Panc1 (cell line): ENCODE results near the gene AKAP12. TPM values are rescaled to one million over a fixed set of nuclear protein-coding genes. Genes with fewer than 3 reads are reported as not detected.
A peak's percentile ranks its signal among the peaks of the same experiment; 100 is the strongest.

Experiments used
- ATAC-seq: fragments of 200-7000 bp; cut with Tn5 transposase; 2 replicates; pipeline ENCODE4 v1.9.1; 2020; ENCODE audit warnings: mild to moderate bottlenecking, moderate library complexity
- BruUV-seq: library from RNA; stranded (reverse); fragments of 400-500 nt; replicated peaks from 2 replicates; lab custom pipeline; 2021; lab: Mats Ljungman, UMichigan
- CTCF ChIA-PET: fragments of 300-600 bp; sonication (Branson Sonifier 250); formaldehyde crosslinking; loops from one replicate; lab custom pipeline; 2022; ENCODE audit warnings: antibody characterized with exemption; lab: Charles Lee
- POLR2A ChIA-PET: fragments of 300-600 bp; sonication (Branson Sonifier 250); formaldehyde crosslinking; loops from one replicate; lab custom pipeline; 2022; ENCODE audit warnings: antibody characterized with exemption; lab: Charles Lee
- DNase-seq: peaks from one replicate; pipeline ENCODE4 v3.0.0-alpha.2; 2010; ENCODE audit warnings: low read depth, low spot score
- H3K27ac ChIP-seq: 2 replicates; pipeline ENCODE4 v1.5.1; 2011; ENCODE audit warnings: mild to moderate bottlenecking, low read length, inconsistent platforms
- H3K27me3 ChIP-seq: fragments of 200-500 bp; sonication (Bioruptor generic); 2 replicates; pipeline ENCODE4 v1.6.0; 2014; ENCODE audit warnings: low read length, inconsistent platforms; ENCODE audit not compliant: control insufficient read depth, insufficient read depth
- H3K36me3 ChIP-seq: fragments of 200-500 bp; sonication (Bioruptor generic); 2 replicates; pipeline ENCODE4 v1.5.1; 2014; ENCODE audit warnings: inconsistent platforms, mild to moderate bottlenecking, low read length, moderate library complexity; ENCODE audit not compliant: control insufficient read depth, insufficient read depth
- H3K4me1 ChIP-seq: 2 replicates; pipeline ENCODE4 v1.5.1; 2011; ENCODE audit warnings: inconsistent platforms, mild to moderate bottlenecking, low read length, moderate library complexity; ENCODE audit not compliant: control insufficient read depth, insufficient read depth
- H3K4me3 ChIP-seq, 2 experiments: 2 replicates each; pipeline ENCODE4 v1.5.1; 2011 to 2012; ENCODE audit warnings: low read depth in 2 of 2, low read length in 2 of 2, mild to moderate bottlenecking in 2 of 2, inconsistent platforms in 1 of 2, moderate library complexity in 1 of 2
- H3K9me3 ChIP-seq: fragments of 200-500 bp; sonication (Bioruptor generic); 2 replicates; pipeline ENCODE4 v1.5.1; 2014; ENCODE audit warnings: low read depth, mild to moderate bottlenecking, inconsistent platforms, low read length, moderate library complexity; ENCODE audit not compliant: control insufficient read depth, insufficient read depth
- CTCF ChIP-seq: fragments of 450-650 bp; IDR thresholded peaks from 2 replicates; pipeline ENCODE4 v1.5.1; 2017; ENCODE audit warnings: mild to moderate bottlenecking
- POLR2AphosphoS5 ChIP-seq: IDR thresholded peaks from 2 replicates; pipeline ENCODE4 v1.6.1; 2012; ENCODE audit warnings: mild to moderate bottlenecking, low read depth, low read length, moderate library complexity
- SIN3A ChIP-seq: IDR thresholded peaks from 2 replicates; pipeline ENCODE4 v1.6.1; 2012; ENCODE audit warnings: low read depth, mild to moderate bottlenecking, low read length, moderate library complexity, borderline replicate concordance; ENCODE audit not compliant: insufficient read depth
- TCF7L2 ChIP-seq: IDR thresholded peaks from 2 replicates; pipeline ENCODE4 v1.6.1; 2011; ENCODE audit warnings: mild to moderate bottlenecking, low read depth, low read length, inconsistent platforms
- in situ Hi-C: cut with HindIII; loops from 2 replicates; pipeline ENCODE4 v1.10.0; 2016; ENCODE audit warnings: low sequenced_read_pairs, low pct_unique_long_range_greater_than_20kb
- intact Hi-C: fragments of 100-400 bp; cut with micrococcal nuclease; formaldehyde crosslinking; loops from one replicate; pipeline ENCODE4 v1.10.0; 2022; ENCODE audit not compliant: unreplicated experiment
- total RNA-seq: library from RNA; stranded (reverse); gene quantifications from one replicate; pipeline ENCODE4 v1.2.1, GENCODE V29; 2021; ENCODE audit not compliant: unreplicated experiment
- TF ChIP-seq, protein P1 (sequence below), 2 experiments: IDR thresholded peaks; 2 replicates each; pipeline ENCODE4 v1.6.1; 2011 to 2012; ENCODE audit warnings: low read depth in 2 of 2, control low read depth in 1 of 2, low read length in 1 of 2, mild to moderate bottlenecking in 1 of 2, moderate library complexity in 1 of 2; ENCODE audit not compliant: insufficient read depth in 1 of 2

AKAP12 gene
- total RNA-seq, 1 experiment from 2014 or later = 267 TPM

GRCh38 chr6:151377095-151377494, 137.3 kb downstream of the AKAP12 start:
- BruUV-seq = no TSS peak
- ATAC-seq (no peak), DNase-seq (no peak)
- intact Hi-C loops (no loop called here), in situ Hi-C loops (no loop called here)
- no peaks in the 10 kb centered on the region for H3K36me3 ChIP-seq
- POLR2A ChIA-PET = no interaction called here
- no peaks in the 10 kb centered on the region for H3K27me3 ChIP-seq
- H3K4me3 ChIP-seq = no peak overlapping the region
- H3K4me1 ChIP-seq = peaks cover 10% of the 10 kb centered on the region
- CTCF ChIA-PET = no interaction called here
- TF ChIP-seq POLR2AphosphoS5 = no peak
- no peak for TF ChIP-seq SIN3A
- no peak for TF ChIP-seq TCF7L2
- TF ChIP-seq, protein P1, sequence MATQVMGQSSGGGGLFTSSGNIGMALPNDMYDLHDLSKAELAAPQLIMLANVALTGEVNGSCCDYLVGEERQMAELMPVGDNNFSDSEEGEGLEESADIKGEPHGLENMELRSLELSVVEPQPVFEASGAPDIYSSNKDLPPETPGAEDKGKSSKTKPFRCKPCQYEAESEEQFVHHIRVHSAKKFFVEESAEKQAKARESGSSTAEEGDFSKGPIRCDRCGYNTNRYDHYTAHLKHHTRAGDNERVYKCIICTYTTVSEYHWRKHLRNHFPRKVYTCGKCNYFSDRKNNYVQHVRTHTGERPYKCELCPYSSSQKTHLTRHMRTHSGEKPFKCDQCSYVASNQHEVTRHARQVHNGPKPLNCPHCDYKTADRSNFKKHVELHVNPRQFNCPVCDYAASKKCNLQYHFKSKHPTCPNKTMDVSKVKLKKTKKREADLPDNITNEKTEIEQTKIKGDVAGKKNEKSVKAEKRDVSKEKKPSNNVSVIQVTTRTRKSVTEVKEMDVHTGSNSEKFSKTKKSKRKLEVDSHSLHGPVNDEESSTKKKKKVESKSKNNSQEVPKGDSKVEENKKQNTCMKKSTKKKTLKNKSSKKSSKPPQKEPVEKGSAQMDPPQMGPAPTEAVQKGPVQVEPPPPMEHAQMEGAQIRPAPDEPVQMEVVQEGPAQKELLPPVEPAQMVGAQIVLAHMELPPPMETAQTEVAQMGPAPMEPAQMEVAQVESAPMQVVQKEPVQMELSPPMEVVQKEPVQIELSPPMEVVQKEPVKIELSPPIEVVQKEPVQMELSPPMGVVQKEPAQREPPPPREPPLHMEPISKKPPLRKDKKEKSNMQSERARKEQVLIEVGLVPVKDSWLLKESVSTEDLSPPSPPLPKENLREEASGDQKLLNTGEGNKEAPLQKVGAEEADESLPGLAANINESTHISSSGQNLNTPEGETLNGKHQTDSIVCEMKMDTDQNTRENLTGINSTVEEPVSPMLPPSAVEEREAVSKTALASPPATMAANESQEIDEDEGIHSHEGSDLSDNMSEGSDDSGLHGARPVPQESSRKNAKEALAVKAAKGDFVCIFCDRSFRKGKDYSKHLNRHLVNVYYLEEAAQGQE (IDR thresholded peaks at IDR 0.05; ENCODE audit: insufficient read depth in 1 of 2, low read depth in 2 of 2, low read length in 1 of 2) = no peak
- no peak for TF ChIP-seq CTCF
- no peaks in the 10 kb centered on the region for H3K9me3 ChIP-seq
- H3K27ac ChIP-seq = no peak overlapping the region

GRCh38 chr6:151379933-151380847, 140.4 kb downstream of the AKAP12 start:
- ATAC-seq = no peak
- no TSS peak for BruUV-seq
- ChIA-PET CTCF (no interaction called here), POLR2A (no interaction called here)
- intact Hi-C loops = no loop called here
- in situ Hi-C loops = no loop called here
- no peaks in the 10 kb centered on the region for H3K27me3 ChIP-seq
- H3K36me3 ChIP-seq = no peaks in the 10 kb centered on the region
- H3K9me3 ChIP-seq = no peaks in the 10 kb centered on the region
- TF ChIP-seq, protein P1 (IDR thresholded peaks at IDR 0.05; ENCODE audit: insufficient read depth in 1 of 2, low read depth in 2 of 2, low read length in 1 of 2) = no peak
- TF ChIP-seq POLR2AphosphoS5 = no peak
- no peak for TF ChIP-seq TCF7L2
- TF ChIP-seq CTCF = no peak
- TF ChIP-seq SIN3A = no peak
- no peaks in the 10 kb centered on the region for H3K4me1 ChIP-seq
- DNase-seq = no peak
- H3K27ac ChIP-seq = peak overlapping the region; percentile 46; the same call in 1 of the 2 replicates
- no peak overlapping the region for H3K4me3 ChIP-seq
